ENCODE data around the gene KANK3.

GRCh38 chr19:8302734-8303133 lies 40.3 kb downstream of the KANK3 start:
- TF ChIP-seq CTCF (conservative IDR thresholded peaks at IDR 0.05 in 1 of 2, IDR thresholded peaks at IDR 0.05 in 1 of 2; ENCODE audit: low read depth in 1 of 2, low read length in 2 of 2): no peak
- TF ChIP-seq EZH2 (IDR thresholded peaks at IDR 0.05; ENCODE audit: low read length, missing control alignments): no peak

Measured in fibroblast of lung (primary cell).